Right forelimb (tissue), 1 donor: ENCODE data around the gene RIT1.

Experiments
- DNase-seq: peaks from one replicate; pipeline ENCODE4 v3.0.0-alpha.2; 2018

Gene RIT1, protein sequence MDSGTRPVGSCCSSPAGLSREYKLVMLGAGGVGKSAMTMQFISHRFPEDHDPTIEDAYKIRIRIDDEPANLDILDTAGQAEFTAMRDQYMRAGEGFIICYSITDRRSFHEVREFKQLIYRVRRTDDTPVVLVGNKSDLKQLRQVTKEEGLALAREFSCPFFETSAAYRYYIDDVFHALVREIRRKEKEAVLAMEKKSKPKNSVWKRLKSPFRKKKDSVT

DNA sequence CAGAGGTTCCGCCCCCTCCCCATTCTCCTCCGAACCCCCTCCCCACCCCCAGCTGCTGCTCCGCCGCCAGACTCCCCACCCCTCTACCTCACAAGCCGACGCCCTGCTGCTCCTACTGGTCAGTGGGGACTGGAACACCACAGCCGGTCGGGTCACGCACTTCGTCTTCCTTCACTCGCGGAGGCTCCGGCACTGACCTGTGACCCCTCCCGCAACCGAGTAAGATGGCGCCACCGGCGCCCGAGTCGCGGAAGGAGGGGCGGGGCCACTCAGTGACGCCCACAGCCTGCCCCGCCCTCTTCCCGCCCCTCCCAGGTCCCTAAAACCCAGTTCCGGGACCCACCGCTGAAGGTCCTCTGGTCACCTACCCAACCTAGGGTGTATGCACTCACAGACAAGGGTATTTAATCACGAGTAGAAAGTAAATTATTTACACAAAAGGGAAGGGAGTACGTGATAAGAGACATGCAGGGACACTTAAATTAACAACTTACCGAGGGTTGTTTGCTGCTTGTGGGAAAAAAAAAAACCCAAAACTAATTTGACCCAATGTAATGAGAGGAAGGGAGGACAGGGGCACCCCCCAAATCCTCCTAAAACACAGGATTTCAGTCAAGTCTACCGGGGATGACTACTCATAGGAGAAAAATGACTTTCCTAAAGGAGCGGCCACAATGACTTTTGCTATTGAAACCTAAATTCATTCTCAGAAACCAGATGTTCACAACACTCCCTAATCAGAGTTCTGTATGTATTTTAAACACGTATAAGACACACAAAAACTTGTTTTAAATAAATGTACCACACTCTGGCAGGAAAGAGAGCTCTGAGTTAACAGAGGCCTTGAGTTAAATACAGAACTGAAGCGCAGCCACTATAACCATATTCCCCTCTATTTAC is at the start of gene RIT1:
RIT1 (minus strand) TSS at position 194 of the 900 bp plus-strand sequence. CDS start 588 bp downstream, outside the sequence.
- DNase-seq: peak; percentile 91

DNA sequence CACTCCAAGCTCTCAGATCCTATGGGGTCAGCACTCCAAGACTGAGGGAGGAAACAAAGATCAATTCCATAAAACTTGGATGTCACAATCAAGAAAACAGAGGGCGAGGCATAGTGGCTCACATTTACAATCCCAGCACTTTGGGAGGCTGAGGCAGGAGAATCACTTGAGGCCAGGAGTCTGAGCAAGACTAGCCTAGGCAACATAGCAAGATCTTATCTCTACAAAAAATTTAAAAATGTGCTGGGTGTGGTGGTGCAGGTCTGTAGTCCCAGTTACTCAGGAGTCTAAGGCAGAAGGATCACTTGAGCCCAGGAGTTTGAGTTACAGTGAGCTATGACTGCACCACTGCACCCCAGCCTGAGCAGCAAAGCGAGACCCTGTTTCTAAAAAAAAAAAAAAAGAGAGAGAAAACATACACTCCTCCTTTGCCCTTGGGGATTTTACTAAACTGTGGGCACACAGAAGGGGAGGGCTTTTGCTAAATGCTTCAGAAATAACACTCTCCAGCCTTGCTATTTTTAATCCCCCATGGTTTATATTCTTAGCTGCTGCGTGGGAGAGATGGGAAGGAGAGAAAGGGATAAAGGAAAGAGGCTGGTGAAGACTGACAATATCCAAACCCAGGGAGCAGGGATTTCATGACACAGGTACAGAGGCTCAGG is 49.1 kb upstream of the RIT1 start:
- DNase-seq: no peak

DNA sequence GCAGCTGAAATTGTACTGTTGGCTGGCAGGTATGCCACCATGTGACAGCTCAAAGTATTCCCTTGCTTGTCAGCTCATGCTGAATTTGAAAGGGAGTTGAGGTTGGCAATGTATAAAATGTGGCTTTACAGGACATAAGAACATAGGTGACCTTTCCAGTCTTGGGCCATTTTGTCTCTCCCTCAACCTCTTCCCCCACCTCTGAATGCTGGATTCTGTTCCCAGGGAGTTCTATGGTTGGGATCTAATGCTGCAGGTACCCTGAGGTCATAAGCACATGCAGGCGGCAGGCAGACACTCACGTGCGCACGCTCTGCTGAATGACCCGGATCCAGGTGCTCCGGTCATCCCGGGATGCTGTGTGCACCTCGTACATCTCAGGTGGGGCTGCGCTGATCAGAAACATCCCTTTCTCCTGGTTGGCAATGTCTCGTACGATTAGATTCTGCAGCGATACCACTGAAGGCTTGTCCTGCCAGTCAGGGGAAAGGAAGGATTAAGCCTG is 46.3 kb upstream of the RIT1 start:
- DNase-seq: no peak

DNA sequence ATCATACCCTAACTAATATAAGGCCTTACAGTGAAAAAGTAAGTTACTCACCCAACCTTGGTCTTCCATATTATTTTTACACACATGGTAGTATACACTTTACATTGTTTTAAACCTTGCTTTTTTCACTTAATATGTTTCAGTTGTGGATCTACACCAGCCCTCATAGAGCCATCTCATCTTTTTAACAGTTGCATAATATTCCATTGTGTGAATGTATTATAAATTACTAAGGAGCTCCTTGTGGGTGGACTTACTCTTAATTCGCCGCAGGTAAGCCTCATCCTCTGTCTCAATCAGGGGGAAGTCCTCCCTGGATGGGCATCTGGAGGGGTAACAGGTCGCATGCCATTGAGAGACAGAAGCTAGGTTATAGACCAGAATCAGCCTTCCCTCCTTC is 43.5 kb upstream of the RIT1 start:
- DNase-seq: no peak

DNA sequence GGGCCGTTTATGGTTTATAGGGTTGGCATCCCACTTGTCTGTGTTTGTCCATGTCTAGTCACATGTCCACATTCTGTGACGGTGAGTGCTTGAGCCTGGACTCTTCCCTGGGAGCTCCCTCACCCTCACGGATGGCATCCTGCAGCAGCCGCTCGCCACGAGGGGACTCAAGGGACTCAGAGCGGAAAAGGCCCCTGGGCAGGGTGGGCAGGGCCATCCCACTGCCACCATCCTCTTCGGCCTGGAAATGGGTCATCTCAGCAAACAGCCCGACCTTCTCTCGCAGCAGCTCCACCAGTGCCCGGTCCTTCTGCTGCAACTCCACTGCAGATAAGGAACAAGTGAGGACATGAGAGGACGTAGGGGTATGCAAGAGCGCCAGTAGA is 41.3 kb upstream of the RIT1 start:
- DNase-seq: no peak

DNA sequence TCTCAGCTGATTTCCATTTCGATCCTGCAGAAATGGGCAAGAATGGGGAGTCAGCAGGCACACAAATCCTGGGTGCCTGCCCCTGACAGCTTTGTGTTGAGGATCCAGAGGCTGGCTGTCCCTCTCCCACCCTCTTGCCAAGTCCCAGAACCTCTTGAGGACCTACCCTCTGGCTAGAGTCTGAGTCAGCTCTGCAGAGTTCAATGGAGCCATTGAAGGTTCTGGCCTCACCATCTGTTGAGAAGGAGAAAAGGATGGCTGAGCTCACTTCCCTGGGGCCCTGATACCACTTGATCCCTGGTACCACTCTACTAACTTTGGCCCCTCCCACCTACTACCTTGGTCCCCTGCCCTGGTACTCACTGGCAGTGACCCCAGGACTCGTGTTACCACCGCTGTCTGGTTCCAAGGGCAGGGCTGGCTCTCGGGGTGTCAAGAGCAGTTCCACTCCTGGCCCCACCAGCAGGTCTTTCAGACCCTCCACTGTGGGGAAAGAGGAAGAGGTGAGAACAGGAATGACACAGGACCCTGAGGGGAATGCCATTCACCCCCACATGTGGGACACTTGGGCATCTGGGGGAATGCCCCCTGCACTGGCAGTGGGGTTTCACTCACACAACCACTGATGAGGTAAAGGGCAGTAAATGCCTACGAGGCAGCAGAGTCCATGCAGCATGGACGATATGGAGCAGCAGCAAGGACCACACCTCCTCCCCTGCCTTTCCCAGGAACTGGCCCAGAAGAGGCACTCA is 40.8 kb upstream of the RIT1 start:
- DNase-seq: no peak

DNA sequence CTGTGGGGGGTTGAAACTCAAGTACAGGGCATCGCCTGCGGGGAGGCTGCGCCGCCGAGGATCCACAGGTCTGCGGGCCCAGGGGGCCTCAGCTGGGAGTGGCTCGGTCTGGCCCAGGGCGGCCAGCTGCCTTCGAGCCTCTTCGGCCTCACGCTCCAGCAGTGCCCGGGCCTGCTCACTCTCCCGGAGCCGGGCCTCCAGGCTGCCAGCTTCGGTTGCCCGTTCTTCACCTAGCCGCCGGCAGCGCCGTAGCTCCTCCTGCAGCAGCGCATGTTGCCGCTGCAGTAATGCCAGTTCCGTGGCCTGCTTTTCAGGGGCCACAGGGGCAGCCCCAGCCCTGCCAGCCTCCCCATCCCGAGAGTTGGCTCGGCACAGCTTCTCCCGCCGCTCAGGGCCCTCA is 39.7 kb upstream of the RIT1 start:
- DNase-seq: no peak

DNA sequence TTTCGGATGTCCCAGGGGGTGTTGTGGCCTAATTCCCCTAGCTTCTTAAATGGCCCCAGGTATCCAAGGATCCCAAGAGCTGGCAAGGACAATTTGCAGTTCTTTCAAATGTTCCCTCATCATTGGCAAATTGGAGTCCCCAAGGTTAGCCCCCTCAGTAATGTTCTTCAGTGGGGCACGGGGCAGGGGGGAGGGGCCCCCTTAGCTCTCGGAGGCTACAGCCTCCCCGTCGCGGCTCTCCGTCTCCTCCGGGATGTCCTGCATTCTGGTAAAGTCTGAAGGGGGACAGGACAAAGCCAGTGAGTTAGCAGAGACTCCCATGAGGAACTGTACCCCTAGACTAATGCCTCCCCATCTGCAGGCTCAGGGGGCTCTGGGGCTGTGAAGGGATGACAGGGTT is 36.6 kb upstream of the RIT1 start:
- no peak for DNase-seq

DNA sequence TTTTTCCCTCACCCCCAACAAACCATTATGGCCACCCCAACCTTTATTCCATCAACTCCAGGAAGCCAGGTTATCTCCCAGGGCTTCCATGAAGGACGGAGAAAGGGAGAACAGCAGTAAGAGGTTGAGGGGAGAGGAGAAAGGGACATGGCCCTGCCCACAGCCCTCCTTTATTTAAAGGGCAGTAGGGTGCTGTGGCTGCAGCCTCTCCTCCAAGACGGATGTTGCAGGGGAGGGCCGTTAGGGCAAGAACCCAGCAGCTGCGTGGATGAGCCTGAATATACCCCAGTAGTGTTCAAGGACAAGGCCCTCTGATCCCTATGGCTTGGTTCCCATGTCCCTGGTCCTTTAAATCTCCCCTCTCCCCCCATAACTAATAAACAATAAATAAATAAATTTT is 36.1 kb upstream of the RIT1 start:
- no peak for DNase-seq

DNA sequence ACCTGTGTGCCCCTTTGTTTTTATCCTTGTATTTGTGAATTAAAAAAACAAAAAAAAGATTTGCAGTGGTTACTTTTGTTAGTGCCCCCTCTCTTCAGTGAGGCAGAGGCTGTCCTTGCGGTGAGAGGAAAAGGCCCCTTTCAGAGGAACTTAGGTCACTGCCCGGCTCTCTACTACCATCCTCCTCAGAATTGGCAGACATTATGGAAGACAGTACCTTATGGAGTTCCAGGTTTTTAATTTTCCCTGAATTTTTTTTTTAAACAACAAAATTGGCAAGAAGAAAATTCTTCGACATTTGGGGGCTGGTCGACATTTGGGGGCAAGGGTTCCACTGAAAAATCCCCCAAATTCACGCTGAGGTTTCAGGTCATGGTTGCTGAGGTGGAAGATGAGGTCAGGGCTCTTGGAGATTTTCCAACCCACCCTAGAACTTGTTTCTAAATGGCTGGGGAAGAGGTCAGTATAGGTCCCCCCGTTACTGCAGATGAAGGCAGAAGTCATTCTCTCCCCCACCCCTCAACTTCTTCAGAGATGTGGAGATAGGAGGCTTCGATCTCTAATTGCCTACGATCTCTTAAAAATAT is 35.6 kb upstream of the RIT1 start:
- DNase-seq: no peak

DNA sequence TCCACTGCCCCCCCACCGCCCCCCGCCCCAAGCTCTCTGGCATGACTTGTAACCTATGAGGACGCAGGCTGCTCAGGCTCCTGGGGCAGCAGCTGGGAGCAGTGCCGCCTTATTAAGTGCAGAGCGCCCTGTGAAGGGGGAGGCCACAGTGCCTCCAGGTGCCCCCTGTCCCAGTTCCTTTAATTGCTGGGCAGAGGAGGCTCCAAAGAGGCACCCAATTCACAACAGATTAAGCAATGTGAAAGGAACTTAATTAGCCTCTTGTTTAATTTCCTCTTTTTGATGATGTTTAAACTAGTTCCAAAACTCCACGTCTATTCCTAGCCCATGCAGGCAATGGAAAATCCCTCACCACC is 33.3 kb upstream of the RIT1 start:
- DNase-seq: no peak

DNA sequence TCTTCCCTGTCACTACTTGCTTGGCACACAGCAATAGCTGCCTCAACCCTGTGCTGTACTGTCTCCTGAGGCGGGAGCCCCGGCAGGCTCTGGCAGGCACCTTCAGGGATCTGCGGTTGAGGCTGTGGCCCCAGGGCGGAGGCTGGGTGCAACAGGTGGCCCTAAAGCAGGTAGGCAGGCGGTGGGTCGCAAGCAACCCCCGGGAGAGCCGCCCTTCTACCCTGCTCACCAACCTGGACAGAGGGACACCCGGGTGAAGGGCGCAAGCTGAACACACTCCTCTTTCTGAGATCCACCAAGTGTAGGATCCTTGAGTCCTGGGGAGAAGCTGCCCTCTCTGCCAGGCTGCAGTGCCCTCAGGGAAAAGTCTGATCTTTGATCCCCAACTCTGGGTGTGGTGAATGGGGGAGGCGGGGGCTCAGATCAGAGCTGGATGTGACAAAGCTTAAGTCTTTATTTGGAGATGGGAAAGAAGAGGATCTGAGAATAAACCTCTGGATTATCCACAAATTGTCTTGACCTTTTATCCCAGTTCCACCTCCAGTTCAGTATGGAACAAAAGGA is 31.5 kb upstream of the RIT1 start:
- DNase-seq: no peak

DNA sequence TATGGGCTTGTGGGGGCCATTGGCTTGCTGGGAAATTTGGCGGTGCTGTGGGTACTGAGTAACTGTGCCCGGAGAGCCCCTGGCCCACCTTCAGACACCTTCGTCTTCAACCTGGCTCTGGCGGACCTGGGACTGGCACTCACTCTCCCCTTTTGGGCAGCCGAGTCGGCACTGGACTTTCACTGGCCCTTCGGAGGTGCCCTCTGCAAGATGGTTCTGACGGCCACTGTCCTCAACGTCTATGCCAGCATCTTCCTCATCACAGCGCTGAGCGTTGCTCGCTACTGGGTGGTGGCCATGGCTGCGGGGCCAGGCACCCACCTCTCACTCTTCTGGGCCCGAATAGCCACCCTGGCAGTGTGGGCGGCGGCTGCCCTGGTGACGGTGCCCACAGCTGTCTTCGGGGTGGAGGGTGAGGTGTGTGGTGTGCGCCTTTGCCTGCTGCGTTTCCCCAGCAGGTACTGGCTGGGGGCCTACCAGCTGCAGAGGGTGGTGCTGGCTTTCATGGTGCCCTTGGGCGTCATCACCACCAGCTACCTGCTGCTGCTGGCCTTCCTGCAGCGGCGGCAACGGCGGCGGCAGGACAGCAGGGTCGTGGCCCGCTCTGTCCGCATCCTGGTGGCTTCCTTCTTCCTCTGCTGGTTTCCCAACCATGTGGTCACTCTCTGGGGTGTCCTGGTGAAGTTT is 30.8 kb upstream of the RIT1 start:
- no peak for DNase-seq

DNA sequence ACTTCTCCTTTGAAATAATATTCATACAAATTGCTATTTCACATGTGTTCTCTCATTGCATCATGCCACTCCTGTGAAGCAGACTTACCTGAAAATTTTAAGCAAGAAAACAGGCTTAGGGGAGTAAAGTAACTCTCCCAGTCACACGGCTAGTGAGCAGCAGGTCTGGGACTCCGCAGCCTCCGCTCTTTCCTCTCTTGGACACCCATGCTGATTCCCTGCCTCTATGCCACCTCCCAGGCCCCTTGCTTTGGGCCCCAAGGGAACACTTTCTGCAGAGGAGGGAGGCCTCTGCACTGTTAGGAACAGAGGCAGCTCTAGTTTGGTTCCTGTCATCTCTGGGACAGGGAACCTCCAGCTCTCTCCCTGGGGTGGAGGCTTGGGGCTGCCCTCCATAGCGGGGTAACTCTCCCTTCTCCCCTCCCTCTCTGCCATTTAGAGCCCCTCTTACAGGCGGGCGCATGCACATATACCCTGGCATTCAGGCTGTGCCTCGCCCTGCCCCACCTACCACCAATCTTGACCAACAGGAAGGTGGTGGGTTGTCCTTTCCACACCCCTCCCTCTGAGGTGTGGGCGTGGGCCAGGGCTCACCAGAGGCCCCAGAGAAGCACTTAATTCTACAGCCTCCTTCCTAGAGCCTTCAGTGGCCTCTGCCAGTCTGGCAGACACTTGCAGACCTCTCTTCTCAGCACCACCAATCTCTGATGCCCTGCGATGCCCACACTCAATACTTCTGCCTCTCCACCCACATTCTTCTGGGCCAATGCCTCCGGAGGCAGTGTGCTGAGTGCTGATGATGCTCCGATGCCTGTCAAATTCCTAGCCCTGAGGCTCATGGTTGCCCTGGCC is 30.1 kb upstream of the RIT1 start, which contains the start of gene RXFP4:
RXFP4 (plus strand) TSS at position 646 of the 852 bp plus-strand sequence; CDS start at position 718, 72 bp downstream.
- DNase-seq: no peak

DNA sequence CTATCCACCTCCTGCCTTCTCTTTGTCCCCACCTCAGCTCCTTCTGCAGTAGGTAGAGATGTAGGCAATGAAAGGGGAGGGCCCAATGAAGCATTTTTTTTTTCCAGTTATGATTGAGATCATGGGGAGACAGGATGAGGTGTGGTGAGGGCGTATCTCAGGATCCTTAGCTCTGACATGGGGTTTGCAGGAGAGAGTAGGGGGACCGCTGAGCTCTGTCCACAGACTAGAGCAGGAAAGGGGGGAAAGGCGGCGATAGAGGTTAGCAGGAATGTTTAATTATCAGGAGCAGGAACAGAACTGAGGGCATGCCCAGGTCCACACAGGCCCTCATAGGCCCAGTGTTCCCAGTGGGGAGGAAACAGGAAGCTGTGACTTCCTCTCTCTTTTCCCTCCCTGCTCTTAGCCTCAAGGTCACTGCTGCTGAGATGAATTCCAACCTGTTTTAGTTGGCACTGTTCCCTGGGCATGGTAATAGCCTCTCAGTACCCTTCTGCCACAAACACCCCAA is 29.4 kb upstream of the RIT1 start:
- DNase-seq: no peak

DNA sequence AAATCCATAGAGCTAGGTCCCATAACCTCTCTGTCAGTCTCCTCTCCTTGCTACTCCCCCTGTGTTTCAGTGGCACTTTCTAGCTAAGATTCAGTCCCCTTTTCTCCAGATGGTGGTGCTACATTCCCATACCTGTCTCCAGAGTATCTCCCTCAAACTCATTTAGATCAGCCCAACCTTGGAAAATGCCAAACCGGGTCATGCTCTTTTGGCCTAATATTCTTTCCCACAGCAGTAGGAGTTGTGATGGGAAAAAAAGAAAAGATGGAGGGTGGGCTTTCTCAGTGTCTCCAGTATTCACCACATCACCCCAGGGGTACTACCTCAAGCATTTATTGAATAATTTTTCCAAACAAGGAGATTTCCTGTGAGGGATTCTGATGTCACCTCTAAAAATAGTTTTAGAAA is 27.1 kb upstream of the RIT1 start:
- no peak for DNase-seq

DNA sequence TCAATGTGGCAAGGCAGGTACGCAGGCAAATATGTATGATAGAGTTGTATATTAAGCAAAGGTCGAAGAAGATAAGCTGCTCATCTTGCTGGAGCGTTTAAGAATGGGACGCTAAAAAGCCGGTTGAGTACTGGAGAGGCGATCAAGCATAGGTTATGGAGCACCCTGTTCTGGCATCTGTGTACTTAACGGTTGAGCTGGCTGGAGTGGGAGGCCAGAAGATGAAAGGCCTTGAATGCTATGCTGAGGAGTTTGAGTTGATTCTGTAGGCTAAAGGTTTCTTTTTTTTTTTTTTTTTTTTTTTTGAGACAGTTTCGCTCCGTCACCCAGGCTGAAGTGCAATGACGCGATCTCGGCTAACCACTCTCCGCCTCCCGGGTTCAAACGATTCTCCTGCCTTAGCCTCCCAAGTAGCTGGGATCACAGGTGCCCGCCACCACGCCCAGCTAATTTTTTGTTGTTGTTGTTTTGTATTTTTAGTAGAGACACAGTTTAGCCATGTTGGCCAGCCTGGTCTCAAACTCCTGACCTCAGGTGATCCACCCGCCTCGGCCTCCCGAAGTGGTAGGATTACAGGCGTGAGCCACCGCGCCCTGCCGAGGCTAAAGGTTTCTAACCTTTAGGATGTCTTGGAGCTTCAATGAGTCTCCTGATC is 23.9 kb upstream of the RIT1 start:
- DNase-seq: no peak

DNA sequence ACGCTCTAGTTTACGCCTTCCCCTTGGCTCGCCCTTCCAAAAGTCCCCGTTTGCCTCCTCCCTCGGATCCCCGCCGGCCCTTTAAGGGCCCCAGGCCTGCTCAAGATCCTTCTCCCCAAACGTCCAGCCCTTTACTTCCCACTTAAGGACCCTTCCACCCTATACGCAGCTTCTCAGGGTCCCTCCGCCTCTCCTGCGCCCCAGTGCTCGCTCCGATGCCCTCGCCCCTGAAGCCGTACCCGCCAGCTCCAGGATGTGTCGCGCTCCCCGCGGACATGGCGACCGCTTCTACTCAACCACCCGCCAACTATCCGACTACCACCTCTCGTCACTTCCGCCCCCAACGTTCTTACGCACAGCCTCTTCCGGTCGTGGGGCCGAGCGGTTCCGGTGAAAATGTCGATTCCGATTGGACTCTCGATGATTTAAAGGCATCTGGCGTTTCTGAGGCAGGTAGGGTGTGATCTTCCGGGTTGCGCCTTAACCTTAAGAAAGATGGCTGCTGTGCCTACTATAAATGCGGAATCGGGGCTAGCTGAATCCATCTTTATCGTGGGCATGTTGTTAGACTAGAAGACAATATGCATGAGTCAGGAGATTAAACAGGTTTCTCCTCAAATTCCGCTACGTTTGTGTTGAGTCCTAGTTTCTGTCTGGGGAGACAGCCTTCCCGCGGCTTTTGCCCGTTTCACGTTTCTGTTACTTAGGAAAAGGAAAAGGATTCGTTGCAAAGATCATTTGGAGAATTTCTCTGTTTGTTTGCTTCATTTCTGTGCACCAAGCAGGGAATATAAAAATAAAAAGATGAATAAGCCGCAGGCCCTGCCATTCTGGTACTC is 23.2 kb upstream of the RIT1 start, which contains the start of gene KHDC4:
KHDC4 (minus strand) TSS at position 317 of the 839 bp plus-strand sequence; CDS start at position 277, 40 bp downstream.
- peak; percentile 95 for DNase-seq
